ENCODE measurements around the gene DAP.
"Not testable (repeated sequence)": the region's sequence is repeated elsewhere in the genome, so short reads cannot be mapped to it uniquely, and the experiment has no call there.

DAP gene, protein sequence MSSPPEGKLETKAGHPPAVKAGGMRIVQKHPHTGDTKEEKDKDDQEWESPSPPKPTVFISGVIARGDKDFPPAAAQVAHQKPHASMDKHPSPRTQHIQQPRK

DNA sequence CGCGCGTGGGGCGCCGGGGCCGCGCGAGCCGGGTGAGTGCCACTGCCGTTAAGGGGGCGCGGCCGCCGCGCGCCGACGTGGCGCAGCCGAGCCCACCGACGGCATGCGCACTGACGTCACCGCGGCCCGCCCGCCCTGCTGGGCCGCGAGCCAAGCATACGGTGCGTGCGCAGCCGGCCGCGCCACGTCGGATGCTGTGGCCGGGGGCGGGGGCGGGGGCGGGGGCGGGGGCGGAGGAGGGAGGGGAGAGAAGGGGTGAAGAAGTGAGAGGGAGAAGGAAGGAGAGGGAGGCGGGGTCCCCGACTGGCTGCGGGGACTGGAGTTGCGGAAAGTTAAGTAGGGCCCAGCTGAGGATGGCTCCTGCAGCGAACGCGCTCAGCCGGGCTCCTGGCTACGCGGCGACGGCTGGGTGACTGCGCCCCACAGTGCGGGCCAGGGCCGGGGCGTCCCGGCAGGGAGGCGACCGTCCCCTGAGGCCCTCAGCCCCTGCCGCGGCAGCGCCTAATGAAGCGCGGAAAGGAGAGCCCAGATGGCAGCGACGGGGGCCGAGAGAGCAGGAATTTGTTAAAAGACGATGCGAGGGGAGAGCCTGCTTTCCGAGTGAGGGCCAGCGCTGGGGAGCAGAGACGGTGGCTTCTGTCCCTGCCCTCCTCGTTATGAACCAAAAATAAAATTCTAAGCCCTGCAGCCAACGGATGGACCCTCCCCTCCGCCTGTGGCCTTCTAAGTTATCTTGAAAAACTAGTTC, at the start of gene DAP:
Gene DAP, minus strand, starts transcription at position 50 of the 748 bp plus-strand sequence. CDS start 166 bp downstream, outside the sequence.
- peak; percentile 96 for DNase-seq

GRCh38 chr5:10808347-10809226, 47.6 kb upstream of the DAP start:
- no peak for DNase-seq

DNA sequence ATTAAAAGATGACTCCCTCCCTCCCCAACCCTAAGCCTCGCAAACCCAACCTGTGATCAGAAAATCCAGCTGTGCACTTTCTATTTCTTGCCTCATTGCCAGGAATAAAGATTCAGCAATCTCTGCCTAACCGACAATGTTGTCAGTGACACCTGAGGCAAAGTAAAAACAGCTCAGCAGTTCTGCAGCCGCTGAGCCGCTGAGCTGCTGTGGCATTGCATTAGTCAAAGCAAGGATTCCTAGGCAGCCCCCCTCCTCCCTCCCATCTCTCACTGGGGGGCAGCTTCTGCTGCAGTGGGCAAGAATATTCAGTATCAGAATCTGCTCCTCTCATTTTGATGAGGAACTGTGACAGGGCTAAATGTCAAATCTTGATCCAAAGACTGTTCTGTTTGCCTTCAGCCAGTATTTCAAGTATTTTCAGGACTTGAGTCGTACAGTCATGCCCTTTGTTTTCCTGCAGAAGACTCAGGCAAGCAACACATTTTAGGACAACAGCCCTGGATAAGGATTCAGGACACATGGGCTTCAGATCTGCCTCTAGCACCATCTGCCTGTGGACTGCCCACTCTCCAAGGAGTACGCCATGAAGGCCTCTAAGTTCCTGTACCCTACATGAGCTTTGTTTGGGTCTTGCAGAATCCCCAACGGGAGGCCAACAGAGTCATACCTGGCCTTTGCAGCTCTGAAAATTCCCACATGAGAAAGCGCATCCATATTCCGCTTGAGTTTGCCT, 41.1 kb upstream of the DAP start:
- DNase-seq, result no peak

DNA sequence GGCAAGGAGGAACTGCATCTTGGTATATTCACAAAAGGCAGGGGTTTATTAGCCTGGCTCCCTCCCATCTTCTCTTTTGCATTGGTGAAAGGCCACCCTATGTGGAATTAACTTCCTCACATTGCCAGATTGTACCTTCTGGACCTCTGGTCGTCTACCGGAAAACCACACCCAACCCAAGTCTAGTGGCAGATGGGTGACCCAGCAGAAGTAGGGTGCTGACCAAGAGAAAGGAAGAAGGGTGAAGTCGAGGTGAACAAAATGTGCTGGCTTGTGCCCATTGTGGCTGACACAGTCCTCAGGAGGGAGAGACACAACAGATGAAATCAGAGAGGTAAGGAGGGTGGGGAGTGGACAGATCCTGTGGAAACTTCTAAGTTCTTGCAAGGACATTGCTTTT, 39.8 kb upstream of the DAP start:
- no peak for DNase-seq

DNA sequence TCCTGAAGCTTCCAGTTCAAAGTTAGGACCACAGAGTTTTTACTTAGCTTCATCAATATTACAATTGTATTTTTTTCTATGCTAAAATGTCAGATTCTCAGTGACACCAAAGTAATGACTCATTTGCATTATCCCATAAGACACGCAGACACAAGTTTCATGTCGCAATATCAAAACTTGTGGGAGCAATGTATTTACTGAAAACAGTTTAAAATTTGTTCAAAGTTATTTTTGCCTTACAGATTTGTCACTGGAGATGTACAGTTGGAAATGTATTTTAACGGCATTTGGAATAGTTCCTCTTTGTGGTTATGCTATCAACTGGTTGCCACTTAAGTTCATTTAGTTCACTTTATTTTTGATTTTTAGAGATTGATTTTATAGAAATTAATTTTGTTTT, 36.2 kb upstream of the DAP start:
- no peak for DNase-seq

DNA sequence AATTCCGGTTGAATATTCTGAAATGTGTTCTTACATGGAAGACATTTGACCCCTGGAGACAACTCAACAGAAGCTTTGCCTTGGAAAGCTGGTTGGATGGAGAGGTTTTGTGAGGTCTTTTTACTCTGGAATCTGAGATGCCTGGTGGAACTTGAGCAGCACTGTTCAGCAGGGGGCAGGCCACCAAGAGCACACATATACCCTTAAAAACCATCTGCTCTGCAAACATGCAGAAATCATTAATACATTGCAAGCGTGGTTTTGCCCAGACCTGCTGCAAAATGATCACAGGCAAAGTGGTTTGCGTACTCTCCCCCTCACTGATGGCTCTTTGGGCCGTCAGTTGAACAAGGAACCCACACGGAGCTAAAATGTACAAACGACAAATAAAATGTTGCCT, 32.8 kb upstream of the DAP start:
- no peak for DNase-seq

DNA sequence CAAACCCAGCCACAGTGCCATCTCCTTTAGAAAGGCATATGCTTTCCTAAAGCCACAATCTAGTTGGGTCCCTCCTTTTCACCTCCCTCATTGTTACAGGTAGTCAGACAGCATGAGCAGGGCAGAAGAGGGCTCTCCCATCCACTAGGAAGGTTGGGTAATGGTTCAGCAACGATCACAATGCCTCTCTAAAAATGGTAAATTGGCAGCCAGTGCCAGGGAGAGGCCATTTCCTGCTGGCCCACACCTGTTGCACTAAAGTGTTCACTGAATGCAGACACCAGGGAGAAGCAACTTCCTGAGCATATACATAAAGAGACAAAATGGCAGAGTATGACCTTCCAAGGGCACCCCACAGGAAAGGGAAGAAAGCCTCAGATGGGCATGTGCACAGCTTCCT, 31.3 kb upstream of the DAP start:
- DNase-seq, result no peak

GRCh38 chr5:10789726-10790125, 28.7 kb upstream of the DAP start:
- DNase-seq, result no peak

- DNase-seq, result no peak
Measured at GRCh38 chr5:10789021-10789420, 28.0 kb upstream of the DAP start.

DNA sequence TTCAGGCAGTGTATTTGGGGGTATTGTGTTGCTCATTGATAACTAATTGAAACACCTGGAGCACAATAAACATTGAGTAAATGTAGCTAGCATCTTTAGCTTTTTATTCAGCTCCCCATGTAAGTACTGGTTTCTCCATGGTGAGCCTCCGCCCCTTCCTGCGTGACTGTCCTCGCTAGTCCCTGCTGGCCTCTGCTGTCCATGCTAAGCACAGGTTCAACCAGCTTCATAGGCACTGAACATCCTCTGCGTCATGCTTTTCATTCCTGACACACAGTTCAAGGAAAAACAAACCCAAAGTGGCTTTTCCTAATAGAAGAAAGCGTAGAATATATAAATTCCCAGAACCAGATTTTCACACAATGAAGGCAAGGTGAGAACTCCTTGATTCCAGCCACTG, 27.3 kb upstream of the DAP start:
- DNase-seq, result no peak

GRCh38 chr5:10786835-10787234, 25.8 kb upstream of the DAP start:
- DNase-seq, result no peak

DNA sequence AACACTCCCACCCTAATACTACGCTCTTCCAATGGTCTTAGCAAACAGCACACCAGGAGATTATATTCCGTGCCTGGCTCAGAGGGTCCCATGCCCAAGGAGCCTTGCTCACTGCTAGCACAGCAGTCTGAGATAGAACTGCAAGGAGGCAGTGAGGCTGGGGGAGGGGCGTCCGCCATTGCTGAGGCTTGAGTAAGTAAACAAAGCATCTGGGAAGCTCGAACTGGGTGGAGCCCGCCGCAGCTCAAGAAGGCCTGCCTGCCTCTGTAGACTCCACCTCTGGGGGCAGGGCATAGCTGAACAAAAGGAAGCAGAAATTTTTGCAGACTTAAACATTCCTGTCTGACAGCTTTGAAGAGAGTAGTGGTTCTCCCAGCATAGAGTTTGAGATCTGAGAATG, 19.2 kb upstream of the DAP start:
- DNase-seq, result not testable (repeated sequence)

- DNase-seq, result no peak
Measured at GRCh38 chr5:10779592-10779991, 18.6 kb upstream of the DAP start.

- no peak for DNase-seq
Measured at GRCh38 chr5:10778179-10778910, 17.3 kb upstream of the DAP start.

GRCh38 chr5:10775646-10776045, 14.6 kb upstream of the DAP start:
- DNase-seq, result no peak

- DNase-seq, result no peak
Measured at GRCh38 chr5:10772901-10773585, 12.0 kb upstream of the DAP start.

DNA sequence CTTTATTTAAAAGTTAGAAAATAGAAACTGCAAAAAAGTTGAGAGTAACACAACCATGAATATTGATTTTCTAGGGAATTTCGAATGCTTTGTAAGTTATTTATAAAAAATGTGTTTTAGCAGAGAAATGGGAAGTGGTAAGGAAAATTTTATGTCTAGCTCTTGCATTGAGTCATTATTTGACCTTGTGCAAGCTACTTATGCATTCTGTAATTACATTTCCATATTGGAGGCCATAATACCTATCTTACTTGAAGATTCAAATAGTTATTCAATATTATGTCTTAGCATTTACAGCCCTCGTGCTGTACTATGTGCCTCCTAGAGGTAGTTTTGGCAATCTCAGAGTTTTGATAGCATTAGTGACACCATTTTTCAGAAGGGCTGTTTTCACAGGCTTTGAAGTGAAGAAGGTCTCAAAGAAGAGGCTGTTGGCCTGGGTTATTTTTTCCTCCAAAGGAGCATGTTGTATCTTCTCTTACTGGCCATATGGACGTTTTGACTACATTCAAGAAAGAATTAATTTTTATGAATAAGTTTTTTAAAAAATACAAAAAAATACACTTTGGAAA, 7.4 kb upstream of the DAP start:
- DNase-seq, result no peak

DNA sequence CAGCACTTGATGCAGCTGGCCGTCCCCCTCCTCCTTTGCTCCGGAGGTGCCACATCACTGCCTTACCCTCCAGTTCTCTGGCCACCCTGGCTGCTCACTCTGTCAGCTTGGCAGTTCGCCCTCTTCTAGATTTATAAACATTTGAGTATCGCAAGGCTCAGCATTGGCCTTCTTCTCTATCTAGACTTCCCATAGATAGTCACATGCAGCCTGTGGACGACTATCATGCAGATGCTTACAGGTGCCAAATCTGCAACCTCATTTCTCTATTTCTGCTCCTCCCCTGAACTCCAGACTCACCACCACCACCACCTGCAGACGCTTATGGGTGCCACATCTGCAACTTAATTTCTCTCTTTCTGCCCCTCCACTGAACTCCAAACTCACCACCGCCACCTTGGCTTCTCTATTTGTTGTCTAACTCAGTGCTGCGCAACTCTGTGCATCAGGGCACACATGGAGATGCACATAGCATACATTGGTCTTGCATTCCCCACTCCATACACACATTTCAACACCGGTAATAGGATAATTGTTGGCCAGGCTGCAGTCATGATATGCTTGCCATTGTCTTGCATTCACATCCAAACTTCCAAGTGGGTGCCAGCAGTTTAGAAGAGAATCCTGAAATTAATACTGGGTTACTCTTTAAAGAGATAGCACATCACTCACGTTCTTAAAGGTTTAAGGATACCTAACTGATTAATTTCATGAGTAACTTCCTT, 1.9 kb upstream of the DAP start:
- DNase-seq, result no peak

DNA sequence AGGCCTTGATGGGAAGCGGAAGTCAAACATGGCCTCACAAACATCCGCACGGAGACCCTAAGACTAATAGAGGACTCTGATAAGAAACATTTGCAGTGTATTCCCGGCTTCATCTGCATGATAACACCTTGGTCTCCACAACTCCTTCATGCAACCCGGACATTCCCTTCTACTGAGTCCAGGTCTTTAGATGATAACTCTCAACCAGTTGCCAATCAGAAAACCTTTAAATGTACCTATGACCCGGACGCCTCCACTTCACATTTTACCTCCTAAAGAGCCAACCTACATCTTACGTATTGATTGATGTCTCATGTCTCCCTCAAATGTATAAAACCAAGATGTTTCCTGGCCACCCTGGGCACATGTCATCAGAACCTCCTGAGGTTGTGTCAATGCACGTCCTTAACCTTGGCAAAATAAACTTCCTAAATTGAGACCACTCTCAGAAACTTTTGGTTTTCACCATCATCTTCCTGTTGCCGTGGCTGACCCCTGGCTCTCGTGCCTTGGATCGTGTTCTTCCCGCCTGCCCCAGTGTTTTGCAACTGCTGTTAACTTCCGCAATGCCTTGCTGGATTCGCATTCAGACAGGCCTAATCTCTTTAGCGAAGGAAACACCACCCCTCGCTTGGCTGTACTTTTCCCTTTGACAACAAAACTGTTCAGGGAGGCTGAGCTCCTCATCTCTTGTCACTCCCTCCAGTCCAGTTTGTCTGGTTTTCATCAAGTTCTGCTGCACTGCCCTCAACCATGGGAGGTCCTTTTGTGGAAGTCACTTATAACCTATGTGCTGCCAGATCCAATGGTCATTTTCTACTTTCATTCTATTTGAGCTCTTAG, 1.1 kb upstream of the DAP start:
- DNase-seq, result no peak

DNA sequence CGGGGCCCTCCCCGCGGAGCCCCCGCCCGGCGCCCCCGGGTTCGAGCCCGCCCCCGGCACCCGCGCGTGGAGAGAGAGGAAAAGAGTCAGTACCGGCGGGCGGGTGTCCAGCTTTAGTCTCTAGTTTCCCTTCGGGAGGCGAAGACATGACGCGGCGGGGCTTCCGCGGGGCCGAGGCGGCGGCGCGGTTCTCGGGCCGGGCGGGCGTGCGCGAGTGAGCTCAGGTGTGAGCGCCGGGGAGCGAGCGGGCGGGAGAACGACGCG, 181 bp downstream of the DAP start:
- no peak for DNase-seq
